ENCODE data around the gene CNNM4.

CNNM4 gene

DNA sequence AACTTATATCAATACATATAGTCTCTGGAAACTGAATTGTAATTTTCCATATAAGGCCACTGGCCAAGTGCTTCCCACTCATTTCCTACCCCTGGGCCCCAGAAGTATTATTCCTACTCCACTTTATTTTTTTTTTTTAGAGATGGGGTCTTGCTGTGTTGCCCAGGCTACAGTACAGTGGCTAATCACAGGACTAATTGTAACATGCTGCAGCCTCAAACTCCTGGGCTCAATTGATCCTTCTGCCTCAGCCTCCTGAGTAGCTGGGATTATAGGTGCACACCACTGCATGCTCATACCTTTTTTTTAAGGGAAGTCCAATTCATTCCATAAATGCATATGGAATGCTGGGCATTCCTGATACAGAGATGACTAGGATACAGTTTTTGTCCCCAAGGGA, 6.4 kb upstream of the CNNM4 start:
- no peaks in the 10 kb centered on the region for H3K27me3 ChIP-seq
- H3K4me3 ChIP-seq (ENCODE audit: low read depth, low read length), result no peak overlapping the region
- no peaks in the 10 kb centered on the region for H3K9me3 ChIP-seq
- TF ChIP-seq, protein P1, sequence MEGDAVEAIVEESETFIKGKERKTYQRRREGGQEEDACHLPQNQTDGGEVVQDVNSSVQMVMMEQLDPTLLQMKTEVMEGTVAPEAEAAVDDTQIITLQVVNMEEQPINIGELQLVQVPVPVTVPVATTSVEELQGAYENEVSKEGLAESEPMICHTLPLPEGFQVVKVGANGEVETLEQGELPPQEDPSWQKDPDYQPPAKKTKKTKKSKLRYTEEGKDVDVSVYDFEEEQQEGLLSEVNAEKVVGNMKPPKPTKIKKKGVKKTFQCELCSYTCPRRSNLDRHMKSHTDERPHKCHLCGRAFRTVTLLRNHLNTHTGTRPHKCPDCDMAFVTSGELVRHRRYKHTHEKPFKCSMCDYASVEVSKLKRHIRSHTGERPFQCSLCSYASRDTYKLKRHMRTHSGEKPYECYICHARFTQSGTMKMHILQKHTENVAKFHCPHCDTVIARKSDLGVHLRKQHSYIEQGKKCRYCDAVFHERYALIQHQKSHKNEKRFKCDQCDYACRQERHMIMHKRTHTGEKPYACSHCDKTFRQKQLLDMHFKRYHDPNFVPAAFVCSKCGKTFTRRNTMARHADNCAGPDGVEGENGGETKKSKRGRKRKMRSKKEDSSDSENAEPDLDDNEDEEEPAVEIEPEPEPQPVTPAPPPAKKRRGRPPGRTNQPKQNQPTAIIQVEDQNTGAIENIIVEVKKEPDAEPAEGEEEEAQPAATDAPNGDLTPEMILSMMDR (IDR thresholded peaks at IDR 0.05; ENCODE audit: low read depth, low read length), result no peak
- no peaks in the 10 kb centered on the region for H3K4me1 ChIP-seq
- no peak for DNase-seq
- no peaks in the 10 kb centered on the region for H3K36me3 ChIP-seq

DNA sequence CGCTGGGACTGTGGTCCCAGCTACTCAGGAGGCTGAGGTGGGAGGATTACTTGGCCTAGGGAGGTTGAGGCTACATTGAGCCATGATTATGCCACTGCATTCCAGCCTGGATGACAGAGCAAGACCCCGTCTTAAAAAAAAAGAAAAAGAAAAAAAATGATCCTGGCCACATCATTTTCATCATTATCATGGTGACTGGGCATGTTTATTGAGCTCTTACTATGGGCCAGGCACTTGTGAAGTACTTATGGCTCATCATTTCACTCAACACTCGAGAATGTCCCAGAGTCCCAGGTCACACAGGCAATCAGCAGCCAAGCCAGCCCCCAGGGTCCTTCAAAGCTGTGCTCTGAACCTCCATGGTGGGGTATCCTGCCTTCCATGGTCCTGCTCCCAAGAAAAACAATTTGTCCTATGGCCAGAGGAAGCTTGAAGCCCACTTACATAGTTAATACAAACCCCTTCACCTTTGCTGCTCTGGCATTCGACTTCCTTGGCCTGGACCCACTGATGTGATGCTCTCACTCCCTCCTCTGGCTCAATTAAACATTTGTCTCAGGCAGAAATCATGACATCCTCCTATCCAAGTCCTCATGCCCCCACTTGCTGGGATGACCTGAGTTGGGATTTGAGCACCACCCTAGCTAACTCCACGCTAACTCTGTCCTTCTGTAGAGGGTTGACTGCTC, 3.8 kb upstream of the CNNM4 start:
- Histone ChIP-seq H3K4me1 (no peaks in the 10 kb centered on the region), H3K27me3 (no peaks in the 10 kb centered on the region), H3K36me3 (no peaks in the 10 kb centered on the region), H3K4me3 (ENCODE audit: low read depth, low read length) (no peak overlapping the region), H3K9me3 (no peaks in the 10 kb centered on the region)
- TF ChIP-seq, protein P1 (IDR thresholded peaks at IDR 0.05; ENCODE audit: low read depth, low read length), result no peak
- no peak for DNase-seq

DNA sequence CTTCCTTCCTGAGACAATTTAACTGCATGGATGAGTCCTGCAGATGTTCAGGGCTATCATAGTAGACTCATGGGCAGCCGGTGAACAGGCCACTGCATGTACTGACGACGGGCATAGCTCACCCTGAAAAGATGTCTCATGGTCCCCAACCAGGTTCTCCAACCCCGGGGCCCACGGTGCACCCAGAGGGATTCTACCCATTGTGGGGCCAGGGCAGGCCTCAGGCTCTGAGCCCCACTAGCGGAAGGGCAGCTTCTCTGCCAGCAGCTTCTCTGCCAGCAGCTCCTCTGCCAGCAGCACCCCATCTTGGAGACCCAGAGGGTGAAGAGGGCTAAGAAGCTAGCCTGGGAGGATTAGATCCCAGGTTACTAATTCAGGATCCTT, 3.2 kb upstream of the CNNM4 start:
- H3K4me3 ChIP-seq (ENCODE audit: low read depth, low read length), result no peak overlapping the region
- DNase-seq, result no peak
- H3K9me3 ChIP-seq, result no peaks in the 10 kb centered on the region
- no peaks in the 10 kb centered on the region for H3K4me1 ChIP-seq
- TF ChIP-seq, protein P1 (IDR thresholded peaks at IDR 0.05; ENCODE audit: low read depth, low read length), result no peak
- no peaks in the 10 kb centered on the region for H3K27me3 ChIP-seq
- H3K36me3 ChIP-seq, result no peaks in the 10 kb centered on the region

DNA sequence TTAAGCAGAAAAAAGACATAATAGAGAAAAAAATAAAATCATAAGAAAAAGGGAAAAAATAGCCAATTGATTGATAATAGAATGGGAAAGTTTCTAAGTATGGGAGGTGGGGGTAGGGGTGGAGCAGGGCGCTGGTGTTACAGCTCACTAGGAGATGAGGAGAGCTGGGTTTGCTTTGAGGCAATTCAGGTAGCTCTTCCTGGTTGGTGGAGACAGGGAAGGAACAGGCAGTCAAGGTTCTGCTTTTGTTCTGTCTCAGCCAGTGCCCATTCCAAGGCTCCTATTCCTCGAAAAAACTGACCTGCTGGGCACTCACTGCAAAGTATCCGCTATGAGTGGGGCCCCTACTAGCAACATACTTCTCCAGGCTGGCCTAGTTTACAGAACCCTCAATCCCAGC, 1.7 kb upstream of the CNNM4 start:
- no peaks in the 10 kb centered on the region for H3K9me3 ChIP-seq
- H3K36me3 ChIP-seq, result no peaks in the 10 kb centered on the region
- TF ChIP-seq, protein P1 (IDR thresholded peaks at IDR 0.05; ENCODE audit: low read depth, low read length), result no peak
- H3K27me3 ChIP-seq, result no peaks in the 10 kb centered on the region
- DNase-seq, result no peak
- H3K4me1 ChIP-seq, result no peaks in the 10 kb centered on the region
- no peak overlapping the region for H3K4me3 ChIP-seq (ENCODE audit: low read depth, low read length)

DNA sequence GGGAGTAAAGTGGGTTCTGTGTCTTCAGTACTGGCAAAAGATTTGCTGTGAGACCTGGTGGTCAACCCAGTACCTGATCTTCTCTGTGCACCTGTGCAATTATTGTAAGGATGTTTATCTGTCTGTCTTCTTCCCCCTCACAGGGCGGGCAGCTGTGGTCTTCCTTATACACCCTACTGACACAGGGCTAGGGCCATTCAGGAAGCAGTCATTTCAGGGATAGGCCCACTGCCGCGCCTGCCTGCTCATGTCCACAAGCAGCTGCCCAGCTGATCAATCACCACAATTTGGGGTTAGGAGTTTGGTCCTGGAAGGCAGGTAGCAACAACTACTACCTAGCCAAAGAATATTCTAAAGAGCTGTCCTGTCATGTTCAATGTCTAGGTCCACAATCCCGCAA, 1.2 kb upstream of the CNNM4 start:
- no peaks in the 10 kb centered on the region for H3K27me3 ChIP-seq
- no peaks in the 10 kb centered on the region for H3K4me1 ChIP-seq
- no peak for DNase-seq
- no peak overlapping the region for H3K4me3 ChIP-seq (ENCODE audit: low read depth, low read length)
- TF ChIP-seq, protein P1 (IDR thresholded peaks at IDR 0.05; ENCODE audit: low read depth, low read length), result no peak
- H3K9me3 ChIP-seq, result no peaks in the 10 kb centered on the region
- no peaks in the 10 kb centered on the region for H3K36me3 ChIP-seq

DNA sequence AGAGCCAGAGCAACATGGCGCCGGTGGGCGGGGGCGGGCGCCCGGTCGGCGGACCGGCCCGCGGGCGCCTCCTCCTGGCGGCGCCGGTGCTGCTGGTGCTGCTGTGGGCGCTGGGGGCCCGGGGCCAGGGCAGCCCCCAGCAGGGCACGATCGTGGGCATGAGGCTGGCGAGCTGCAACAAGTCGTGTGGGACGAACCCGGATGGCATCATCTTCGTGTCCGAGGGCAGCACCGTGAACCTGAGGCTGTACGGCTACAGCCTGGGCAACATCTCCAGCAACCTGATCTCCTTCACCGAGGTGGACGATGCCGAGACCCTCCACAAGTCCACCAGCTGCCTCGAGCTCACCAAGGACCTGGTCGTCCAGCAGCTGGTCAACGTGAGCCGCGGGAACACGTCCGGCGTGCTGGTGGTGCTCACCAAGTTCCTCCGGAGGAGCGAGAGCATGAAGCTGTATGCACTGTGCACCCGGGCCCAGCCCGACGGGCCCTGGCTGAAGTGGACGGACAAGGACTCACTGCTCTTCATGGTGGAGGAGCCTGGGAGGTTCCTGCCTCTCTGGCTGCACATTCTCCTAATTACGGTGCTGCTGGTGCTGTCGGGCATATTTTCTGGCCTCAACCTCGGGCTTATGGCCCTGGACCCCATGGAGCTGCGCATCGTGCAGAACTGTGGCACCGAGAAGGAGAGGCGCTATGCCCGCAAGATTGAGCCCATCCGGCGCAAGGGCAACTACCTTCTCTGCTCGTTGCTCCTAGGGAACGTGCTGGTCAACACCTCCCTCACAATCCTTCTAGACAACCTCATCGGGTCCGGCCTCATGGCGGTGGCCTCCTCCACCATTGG, 507 bp downstream of the CNNM4 start:
- H3K4me1 ChIP-seq, result no peaks in the 10 kb centered on the region
- no peaks in the 10 kb centered on the region for H3K27me3 ChIP-seq
- H3K4me3 ChIP-seq (ENCODE audit: low read depth, low read length), result peak overlapping the region; percentile 62
- DNase-seq, result no peak
- H3K36me3 ChIP-seq, result no peaks in the 10 kb centered on the region
- TF ChIP-seq, protein P1 (IDR thresholded peaks at IDR 0.05; ENCODE audit: low read depth, low read length), result no peak; the same call in none of the 2 replicates
- no peaks in the 10 kb centered on the region for H3K9me3 ChIP-seq
